ENCODE measurements around the gene INSYN2A.

Gene INSYN2A

GRCh38 chr10:127228195-127228787, 31.9 kb upstream of the INSYN2A start:
- TF ChIP-seq ZFX (IDR thresholded peaks at IDR 0.05) (no peak), CTCF (conservative IDR thresholded peaks at IDR 0.05) (no peak)
- no peak overlapping the region for H3K27ac ChIP-seq

- no peak overlapping the region for H3K27ac ChIP-seq
- TF ChIP-seq ZFX (IDR thresholded peaks at IDR 0.05) (no peak), CTCF (conservative IDR thresholded peaks at IDR 0.05) (no peak)
Observed at GRCh38 chr10:127227663-127228062, 31.3 kb upstream of the INSYN2A start.

GRCh38 chr10:127227027-127227426, 30.6 kb upstream of the INSYN2A start:
- TF ChIP-seq ZFX (IDR thresholded peaks at IDR 0.05) (no peak), CTCF (conservative IDR thresholded peaks at IDR 0.05) (no peak)
- H3K27ac ChIP-seq: no peak overlapping the region

- TF ChIP-seq CTCF (conservative IDR thresholded peaks at IDR 0.05): no peak
- no peak for TF ChIP-seq ZFX (IDR thresholded peaks at IDR 0.05)
- no peak overlapping the region for H3K27ac ChIP-seq
Observed at GRCh38 chr10:127221281-127221680, 24.9 kb upstream of the INSYN2A start.

GRCh38 chr10:127218658-127219057, 22.3 kb upstream of the INSYN2A start:
- H3K27ac ChIP-seq: no peak overlapping the region
- TF ChIP-seq CTCF (conservative IDR thresholded peaks at IDR 0.05) (no peak), ZFX (IDR thresholded peaks at IDR 0.05) (no peak)

- H3K27ac ChIP-seq: no peak overlapping the region
- TF ChIP-seq CTCF (conservative IDR thresholded peaks at IDR 0.05): no peak
- no peak for TF ChIP-seq ZFX (IDR thresholded peaks at IDR 0.05)
Observed at GRCh38 chr10:127216786-127217185, 20.4 kb upstream of the INSYN2A start.

- no peak for TF ChIP-seq ZFX (IDR thresholded peaks at IDR 0.05)
- no peak overlapping the region for H3K27ac ChIP-seq
Observed at GRCh38 chr10:127216274-127216673, 19.9 kb upstream of the INSYN2A start.

GRCh38 chr10:127215866-127216265, 19.5 kb upstream of the INSYN2A start:
- H3K27ac ChIP-seq: no peak overlapping the region
- TF ChIP-seq CTCF (conservative IDR thresholded peaks at IDR 0.05) (no peak), ZFX (IDR thresholded peaks at IDR 0.05) (no peak)

All from C4-2B (cell line).